Posterior vena cava (tissue), 2 donors: Measurements from ENCODE around the gene FAR1. TPM values are rescaled to one million over a fixed set of nuclear protein-coding genes. Genes with fewer than 3 reads are reported as not detected.
"Not testable (repeated sequence)": the region's sequence is repeated elsewhere in the genome, so short reads cannot be mapped to it uniquely, and the experiment has no call there.

Source experiments
- DNase-seq: peaks from one replicate; pipeline ENCODE4 v3.0.0-alpha.2; 2020; ENCODE audit warnings: low spot score
- intact Hi-C, 2 donors: fragments of 100-400 bp; cut with DNase I; formaldehyde crosslinking; loops; one replicate each; pipeline versions ENCODE4 v1.14.1 to v1.14.2; 2022 to 2023
- long read RNA-seq, 2 donors: library from polyadenylated mRNA; unstranded; transcript quantifications; one replicate each; pipeline ENCODE4 v2.0.0, GENCODE V29; 2020 to 2021
- total RNA-seq, 2 donors: library from RNA; stranded (reverse); fragmentation: NEBNext Ultra II Directional; extraction: Animal tissue kit (Norgen Biotek cat#: 25700); gene quantifications; one replicate each; pipeline ENCODE4 v1.2.1, GENCODE V29; 2021
- donor health status: DM: yes; HTN: yes; CAD: no.
- donor health status: DM: yes; HTN: yes; CAD: no.

Gene FAR1
- total RNA-seq, result 10 to 100 TPM; 50.9 to 51.5 TPM
- long read RNA-seq, donor 1, full-length matches to known transcripts, result 3 of 7 reads
- long read RNA-seq, donor 1, partial matches to known transcripts, result 1 of 7 reads
- long read RNA-seq, donor 1, other reads (novel, unspliced or antisense), result 3 of 7 reads
- long read RNA-seq, donor 2, full-length matches to known transcripts, result 1 of 7 reads
- long read RNA-seq, donor 2, partial matches to known transcripts, result 3 of 7 reads
- long read RNA-seq, donor 2, other reads (novel, unspliced or antisense), result 3 of 7 reads

GRCh38 chr11:13668102-13668956, at the start of gene FAR1:
TSS of gene FAR1 (plus strand) at chr11:13668668. CDS start at chr11:13694766, 26,098 bp downstream.
- intact Hi-C loops, result no loop called here
- peak; percentile 99 for DNase-seq

GRCh38 chr11:13620063-13620462, 48.4 kb upstream of the FAR1 start:
- intact Hi-C loops, result no loop called here
- DNase-seq, result no peak

GRCh38 chr11:13626818-13627217, 41.6 kb upstream of the FAR1 start:
- intact Hi-C loops, DNase-seq: not testable (repeated sequence)

GRCh38 chr11:13628634-13629033, 39.8 kb upstream of the FAR1 start:
- DNase-seq, intact Hi-C loops: not testable (repeated sequence)

- intact Hi-C loops, result no loop called here
- no peak for DNase-seq
Observed at GRCh38 chr11:13629779-13630178, 38.7 kb upstream of the FAR1 start.

- intact Hi-C loops, result no loop called here
- no peak for DNase-seq
Observed at GRCh38 chr11:13635290-13635689, 33.2 kb upstream of the FAR1 start.

GRCh38 chr11:13635804-13636203, 32.7 kb upstream of the FAR1 start:
- no peak for DNase-seq
- intact Hi-C loops, result no loop called here

GRCh38 chr11:13637125-13638069, 31.1 kb upstream of the FAR1 start:
- no peak for DNase-seq
- intact Hi-C loops, result no loop called here

GRCh38 chr11:13638422-13638821, 30.0 kb upstream of the FAR1 start:
- no peak for DNase-seq

GRCh38 chr11:13644997-13645687, 23.3 kb upstream of the FAR1 start:
- no peak for DNase-seq
- intact Hi-C loops, result no loop called here

More at GRCh38 chr11:13638422-13638821, 30.0 kb upstream of the FAR1 start:
- intact Hi-C loops, result no loop called here

GRCh38 chr11:13647391-13647790, 21.1 kb upstream of the FAR1 start:
- intact Hi-C loops, result no loop called here
- DNase-seq, result no peak

- intact Hi-C loops, result no loop called here
Observed at GRCh38 chr11:13649619-13650018, 18.8 kb upstream of the FAR1 start.

GRCh38 chr11:13651515-13651914, 17.0 kb upstream of the FAR1 start:
- DNase-seq, intact Hi-C loops: not testable (repeated sequence)

More at GRCh38 chr11:13649619-13650018, 18.8 kb upstream of the FAR1 start:
- no peak for DNase-seq

GRCh38 chr11:13661074-13661623, 7.3 kb upstream of the FAR1 start:
- DNase-seq, result no peak
- intact Hi-C loops, result no loop called here

- no peak for DNase-seq
- intact Hi-C loops, result no loop called here
Observed at GRCh38 chr11:13663631-13664071, 4.8 kb upstream of the FAR1 start.

GRCh38 chr11:13664351-13664750, 4.1 kb upstream of the FAR1 start:
- intact Hi-C loops, result no loop called here
- DNase-seq, result no peak

- no peak for DNase-seq
- intact Hi-C loops, result no loop called here
Observed at GRCh38 chr11:13666708-13667107, 1.8 kb upstream of the FAR1 start.

- no peak for DNase-seq
- intact Hi-C loops, result no loop called here
Observed at GRCh38 chr11:13667245-13667644, 1.2 kb upstream of the FAR1 start.

- DNase-seq, result no peak
- intact Hi-C loops, result no loop called here
Observed at GRCh38 chr11:13667795-13668101, 720 bp upstream of the FAR1 start.
